Mononuclear cell (primary cell): Measurements from ENCODE around the gene ASCL2. TPM values are rescaled to one million over a fixed set of nuclear protein-coding genes. Genes with fewer than 3 reads are reported as not detected.

Source experiments
- H3K27me3 ChIP-seq: 2 replicates; pipeline ENCODE4 v1.6.0; 2011; ENCODE audit warnings: low read length, control low read depth; ENCODE audit not compliant: insufficient read depth
- H3K4me1 ChIP-seq: 2 replicates; pipeline ENCODE4 v1.5.1; 2011; ENCODE audit warnings: mild to moderate bottlenecking, low read length, control low read depth; ENCODE audit not compliant: insufficient read depth
- H3K4me3 ChIP-seq: 2 replicates; pipeline ENCODE4 v1.5.1; 2011; ENCODE audit warnings: mild to moderate bottlenecking, low read length, moderate library complexity
- H3K9me3 ChIP-seq: 2 replicates; pipeline ENCODE4 v1.5.1; 2011; ENCODE audit warnings: low read depth, mild to moderate bottlenecking, control low read depth, low read length
- total RNA-seq: library from RNA; depleted of rRNA; stranded (reverse); fragments of >200 nt; gene quantifications from one replicate; pipeline ENCODE4 v1.2.3, GENCODE V29; 2012

Gene ASCL2
- total RNA-seq, 1 donor: 2.3 TPM

GRCh38 chr11:2263724-2264360 is 6.5 kb downstream of the ASCL2 start:
- Histone ChIP-seq H3K9me3 (no peaks in the 10 kb centered on the region), H3K4me1 (peaks cover 41% of the 10 kb centered on the region), H3K4me3 (no peak overlapping the region), H3K27me3 (no peaks in the 10 kb centered on the region)

- no peaks in the 10 kb centered on the region for H3K27me3 ChIP-seq
- peaks cover 34% of the 10 kb centered on the region for H3K4me1 ChIP-seq
- H3K9me3 ChIP-seq: no peaks in the 10 kb centered on the region
- no peak overlapping the region for H3K4me3 ChIP-seq
Observed at GRCh38 chr11:2263071-2263565, 7.3 kb downstream of the ASCL2 start.

- no peak overlapping the region for H3K4me3 ChIP-seq
- H3K9me3 ChIP-seq: no peaks in the 10 kb centered on the region
- H3K27me3 ChIP-seq: no peaks in the 10 kb centered on the region
- peaks cover 28% of the 10 kb centered on the region for H3K4me1 ChIP-seq
Observed at GRCh38 chr11:2262301-2263070, 7.9 kb downstream of the ASCL2 start.

- no peaks in the 10 kb centered on the region for H3K9me3 ChIP-seq
- H3K27me3 ChIP-seq: no peaks in the 10 kb centered on the region
- peaks cover 20% of the 10 kb centered on the region for H3K4me1 ChIP-seq
- no peak overlapping the region for H3K4me3 ChIP-seq
Observed at GRCh38 chr11:2261436-2262230, 8.8 kb downstream of the ASCL2 start.

GRCh38 chr11:2260491-2261364 is 9.7 kb downstream of the ASCL2 start:
- Histone ChIP-seq H3K9me3 (no peaks in the 10 kb centered on the region), H3K4me1 (peaks cover 11% of the 10 kb centered on the region), H3K4me3 (no peak overlapping the region)

GRCh38 chr11:2259897-2260451 is 10.4 kb downstream of the ASCL2 start:
- H3K4me1 ChIP-seq: peaks cover 4% of the 10 kb centered on the region

More at GRCh38 chr11:2260491-2261364, 9.7 kb downstream of the ASCL2 start:
- no peaks in the 10 kb centered on the region for H3K27me3 ChIP-seq

GRCh38 chr11:2259466-2259830 is 10.9 kb downstream of the ASCL2 start:
- H3K4me1 ChIP-seq: no peaks in the 10 kb centered on the region
- no peak overlapping the region for H3K4me3 ChIP-seq
- H3K9me3 ChIP-seq: no peaks in the 10 kb centered on the region
- no peaks in the 10 kb centered on the region for H3K27me3 ChIP-seq

More at GRCh38 chr11:2259897-2260451, 10.4 kb downstream of the ASCL2 start:
- Histone ChIP-seq H3K27me3 (no peaks in the 10 kb centered on the region), H3K4me3 (no peak overlapping the region), H3K9me3 (no peaks in the 10 kb centered on the region)

GRCh38 chr11:2258501-2259465 is 11.6 kb downstream of the ASCL2 start:
- H3K4me1 ChIP-seq: no peaks in the 10 kb centered on the region
- no peaks in the 10 kb centered on the region for H3K27me3 ChIP-seq

GRCh38 chr11:2256951-2257700 is 13.3 kb downstream of the ASCL2 start:
- no peaks in the 10 kb centered on the region for H3K9me3 ChIP-seq
- no peaks in the 10 kb centered on the region for H3K4me1 ChIP-seq
- no peaks in the 10 kb centered on the region for H3K27me3 ChIP-seq
- no peak overlapping the region for H3K4me3 ChIP-seq

More at GRCh38 chr11:2258501-2259465, 11.6 kb downstream of the ASCL2 start:
- Histone ChIP-seq H3K9me3 (no peaks in the 10 kb centered on the region), H3K4me3 (no peak overlapping the region)

- Histone ChIP-seq H3K4me1 (no peaks in the 10 kb centered on the region), H3K27me3 (no peaks in the 10 kb centered on the region), H3K4me3 (no peak overlapping the region), H3K9me3 (no peaks in the 10 kb centered on the region)
Observed at GRCh38 chr11:2256293-2256913, 14.0 kb downstream of the ASCL2 start.

GRCh38 chr11:2252018-2252417 is 18.4 kb downstream of the ASCL2 start:
- Histone ChIP-seq H3K4me3 (no peak overlapping the region), H3K27me3 (no peaks in the 10 kb centered on the region), H3K4me1 (no peaks in the 10 kb centered on the region), H3K9me3 (no peaks in the 10 kb centered on the region)

GRCh38 chr11:2251138-2251537 is 19.2 kb downstream of the ASCL2 start:
- H3K27me3 ChIP-seq: no peaks in the 10 kb centered on the region
- H3K4me1 ChIP-seq: no peaks in the 10 kb centered on the region
- H3K4me3 ChIP-seq: no peak overlapping the region
- no peaks in the 10 kb centered on the region for H3K9me3 ChIP-seq
